Iris pigment epithelial cell (primary cell): ENCODE results near the gene C15orf61.

ENCODE experiments used
- DNase-seq: peaks from one replicate; pipeline ENCODE4 v3.0.0-alpha.2; 2011; ENCODE audit warnings: low read depth

C15orf61 gene

GRCh38 chr15:67521029-67521782 lies at the start of gene C15orf61:
Gene C15orf61 (plus strand): TSS chr15:67521131. CDS start chr15:67521249, 118 bp downstream.
- DNase-seq = peak; percentile 73

GRCh38 chr15:67472957-67473356 lies 48.0 kb upstream of the C15orf61 start:
- DNase-seq = peak; percentile 36

GRCh38 chr15:67474405-67475110 lies 46.4 kb upstream of the C15orf61 start:
- no peak for DNase-seq

GRCh38 chr15:67479781-67480505 lies 41.0 kb upstream of the C15orf61 start:
- DNase-seq = no peak

- DNase-seq = no peak
Measured at GRCh38 chr15:67480741-67481140, 40.2 kb upstream of the C15orf61 start.

GRCh38 chr15:67481680-67482079 lies 39.3 kb upstream of the C15orf61 start:
- DNase-seq = no peak

- DNase-seq = no peak
Measured at GRCh38 chr15:67495585-67495984, 25.3 kb upstream of the C15orf61 start.

- peak; percentile 47 for DNase-seq
Measured at GRCh38 chr15:67501177-67501835, 19.6 kb upstream of the C15orf61 start.

- DNase-seq = no peak
Measured at GRCh38 chr15:67501836-67502461, 19.0 kb upstream of the C15orf61 start.

- no peak for DNase-seq
Measured at GRCh38 chr15:67504056-67504455, 16.9 kb upstream of the C15orf61 start.

GRCh38 chr15:67504796-67505195 lies 16.1 kb upstream of the C15orf61 start:
- no peak for DNase-seq

- DNase-seq = no peak
Measured at GRCh38 chr15:67505675-67506572, 15.0 kb upstream of the C15orf61 start.

GRCh38 chr15:67506775-67507747 lies 13.9 kb upstream of the C15orf61 start:
- DNase-seq = peak; percentile 51

GRCh38 chr15:67508407-67508806 lies 12.5 kb upstream of the C15orf61 start:
- peak; percentile 62 for DNase-seq

GRCh38 chr15:67509918-67510317 lies 11.0 kb upstream of the C15orf61 start:
- DNase-seq = no peak

GRCh38 chr15:67510597-67511190 lies 10.2 kb upstream of the C15orf61 start:
- peak; percentile 82 for DNase-seq

GRCh38 chr15:67511606-67512005 lies 9.3 kb upstream of the C15orf61 start:
- DNase-seq = peak; percentile 16

GRCh38 chr15:67512140-67512539 lies 8.8 kb upstream of the C15orf61 start:
- DNase-seq = no peak
